Ovary (tissue), 9 donors: Measurements from ENCODE around the gene CPA5. TPM values are rescaled to one million over a fixed set of nuclear protein-coding genes. Genes with fewer than 3 reads are reported as not detected.

Experiments used
- DNase-seq, 5 donors: peaks; one replicate each; pipeline ENCODE4 v3.0.0-alpha.2; 2019 to 2020
- H3K27ac ChIP-seq, 2 donors: fragments of 200-600 bp; one replicate each; pipeline versions ENCODE4 v1.5.1 to v1.8.0; 2019 to 2022
- H3K27me3 ChIP-seq: fragments of 200-600 bp; one replicate; pipeline ENCODE4 v1.8.0; 2022
- H3K36me3 ChIP-seq: fragments of 200-600 bp; sonication (generic); one replicate; pipeline ENCODE4 v1.5.1; 2019
- H3K4me1 ChIP-seq: one replicate; pipeline ENCODE4 v1.8.1; 2013; ENCODE audit warnings: mild to moderate bottlenecking, moderate library complexity; ENCODE audit not compliant: insufficient read depth
- H3K4me3 ChIP-seq: fragments of 200-600 bp; sonication (generic); one replicate; pipeline ENCODE4 v1.5.1; 2017
- H3K9me3 ChIP-seq, 2 donors: fragments of 200-600 bp in 1 of 2; sonication (generic) in 1 of 2; one replicate each; pipeline versions ENCODE4 v1.5.1 to v1.8.1; 2013 to 2019; ENCODE audit warnings: mild to moderate bottlenecking in 1 of 2, moderate library complexity in 1 of 2
- CTCF ChIP-seq, 3 donors: fragments of 450-650 bp in 2 of 3; fragments of 200-600 bp in 1 of 3; IDR thresholded peaks; one replicate each; pipeline versions ENCODE4 v1.5.1 to v1.8.0; 2016 to 2022; ENCODE audit warnings: antibody characterized with exemption in 3 of 3, mild to moderate bottlenecking in 1 of 3
- EP300 ChIP-seq: sonication (generic); formaldehyde crosslinking; IDR thresholded peaks from one replicate; pipeline ENCODE4 v1.6.1; 2017; ENCODE audit warnings: antibody characterized with exemption
- POLR2A ChIP-seq: fragments of 450-650 bp; IDR thresholded peaks from one replicate; pipeline ENCODE4 v1.6.1; 2017; ENCODE audit warnings: antibody characterized with exemption, mild to moderate bottlenecking, moderate library complexity
- WGBS, 3 donors: extraction: QIAGEN DNeasy Blood & Tissue Kit in 1 of 3; methylation state at CpG; one replicate each; pipeline versions ENCODE4 v1.1.5 to v1.1.7; 2013 to 2017; 5-methylcytosine and 5-hydroxymethylcytosine counted together
- intact Hi-C, 4 donors: fragments of 100-400 bp; cut with DNase I; formaldehyde crosslinking; loops; one replicate each; pipeline versions ENCODE4 v1.11.0 to v1.15.1; 2022 to 2023
- polyA plus RNA-seq, 2 donors: library from polyadenylated mRNA; stranded (reverse); fragments of 200-250 nt in 1 of 2; fragments of 350-450 nt in 1 of 2; fragmentation: Illumina TruSeq in 1 of 2; extraction: RNeasy Lipid Tissue Mini Kit (QIAGEN cat#74804) in 1 of 2; gene quantifications; one replicate each; pipeline ENCODE4 v1.2.3, GENCODE V29; 2013 to 2014
- total RNA-seq, 7 donors: library from RNA; depleted of rRNA in 2 of 7; stranded (reverse); fragments of >200 nt in 2 of 7; fragmentation: NEBNext Ultra II Directional in 3 of 7; extraction: Animal tissue kit (Norgen Biotek cat#: 25700) in 3 of 7; gene quantifications; one replicate each; pipeline versions ENCODE4 v1.1.0 to v1.2.4, GENCODE V29; 2016 to 2023
- donor health status: DM: no; HTN: no; CAD: no; lungs with moderate emphysema.
- donor health status: DM: no; HTN: no; CAD: no.
- donor health status: Bipolar disorder and iron deficiency.
- donor health status: DM: yes; HTN: yes; CAD: no.
- donor health status: DM: no; HTN: no; CAD: no.
- donor health status: DM: yes; HTN: yes; CAD: no.

Gene CPA5
- total and polyA plus RNA-seq, 9 donors, result not detected

- H3K27ac ChIP-seq, result no peak overlapping the region
- 95 to 97% (median 97%) methylated on average over 1 of the region's 1 CpG for WGBS, 3 donors
- no peaks in the 10 kb centered on the region for H3K36me3 ChIP-seq
- H3K4me1 ChIP-seq, result peaks cover 2% of the 10 kb centered on the region
- intact Hi-C loops, result no loop called here
- H3K27me3 ChIP-seq, result no peaks in the 10 kb centered on the region
- H3K4me3 ChIP-seq, result no peak overlapping the region
- TF ChIP-seq POLR2A (no peak), EP300 (no peak), CTCF (IDR thresholded peaks at IDR 0.05) (no peak)
- no peak for DNase-seq
- no peaks in the 10 kb centered on the region for H3K9me3 ChIP-seq
Measured at GRCh38 chr7:130390486-130390885, 45.9 kb downstream of the CPA5 start.

- H3K27ac ChIP-seq, result peak overlapping the region in 1 of 2 donors; percentile 78
- DNase-seq, result peak in 3 of 5 donors; percentile 44 to 67 (median 57)
- H3K27me3 ChIP-seq, result no peaks in the 10 kb centered on the region
- no peaks in the 10 kb centered on the region for H3K9me3 ChIP-seq
- WGBS, 3 donors, result 35 to 53% (median 39%) methylated on average over 5 of the region's 5 CpGs
- intact Hi-C loops, result no loop called here
- TF ChIP-seq POLR2A (no peak), EP300 (no peak), CTCF (IDR thresholded peaks at IDR 0.05) (no peak)
- H3K4me1 ChIP-seq, result peaks cover 2% of the 10 kb centered on the region
- no peaks in the 10 kb centered on the region for H3K36me3 ChIP-seq
- H3K4me3 ChIP-seq, result no peak overlapping the region
Measured at GRCh38 chr7:130393101-130393561, 48.5 kb downstream of the CPA5 start.

GRCh38 chr7:130393841-130394411 lies 49.3 kb downstream of the CPA5 start:
- intact Hi-C loops, result no loop called here
- Histone ChIP-seq H3K27ac (peak overlapping the region in 1 of 2 donors; percentile 31), H3K9me3 (no peaks in the 10 kb centered on the region), H3K4me3 (no peak overlapping the region), H3K4me1 (peaks cover 2% of the 10 kb centered on the region), H3K27me3 (no peaks in the 10 kb centered on the region), H3K36me3 (no peaks in the 10 kb centered on the region)
- TF ChIP-seq CTCF (IDR thresholded peaks at IDR 0.05), result no peak
- TF ChIP-seq EP300, result no peak
- no peak for TF ChIP-seq POLR2A
- no peak for DNase-seq
- WGBS, 3 donors, result 68% methylated on average over 10 of the region's 10 CpGs

- DNase-seq, result no peak
- peaks cover 2% of the 10 kb centered on the region for H3K4me1 ChIP-seq
- WGBS, 3 donors, result 89 to 92% (median 91%) methylated on average over 7 of the region's 7 CpGs
- H3K9me3 ChIP-seq, result no peaks in the 10 kb centered on the region
- intact Hi-C loops, result loop anchor here in 1 of 4 donors (5.0 kb wide), 1 partner anchor 37 kb away; no protein-coding TSS in a partner anchor
- H3K27me3 ChIP-seq, result no peaks in the 10 kb centered on the region
- no peaks in the 10 kb centered on the region for H3K36me3 ChIP-seq
- TF ChIP-seq CTCF (IDR thresholded peaks at IDR 0.05) (no peak), POLR2A (no peak), EP300 (no peak)
- H3K27ac ChIP-seq, result no peak overlapping the region
- H3K4me3 ChIP-seq, result no peak overlapping the region
Measured at GRCh38 chr7:130394421-130395195, 50.0 kb downstream of the CPA5 start.
